Esophagus squamous epithelium (tissue), 4 donors: ENCODE measurements around the gene DAB2IP.

Experiments used
- POLR2A ChIP-seq, 4 donors: fragments of 450-650 bp; IDR thresholded peaks; one replicate each; pipeline ENCODE4 v1.6.1; 2017; ENCODE audit warnings: antibody characterized with exemption in 4 of 4, mild to moderate bottlenecking in 4 of 4, moderate library complexity in 3 of 4
- TF ChIP-seq, protein P1 (sequence below), 6 experiments: fragments of 450-650 bp in 4 of 6; fragments of 200-600 bp in 2 of 6; sonication (generic) in 2 of 6; IDR thresholded peaks; one replicate each; pipeline ENCODE4 v1.5.1; 2016 to 2019; ENCODE audit warnings: antibody characterized with exemption in 6 of 6, mild to moderate bottlenecking in 4 of 6, moderate library complexity in 4 of 6

- TF ChIP-seq, protein P1, sequence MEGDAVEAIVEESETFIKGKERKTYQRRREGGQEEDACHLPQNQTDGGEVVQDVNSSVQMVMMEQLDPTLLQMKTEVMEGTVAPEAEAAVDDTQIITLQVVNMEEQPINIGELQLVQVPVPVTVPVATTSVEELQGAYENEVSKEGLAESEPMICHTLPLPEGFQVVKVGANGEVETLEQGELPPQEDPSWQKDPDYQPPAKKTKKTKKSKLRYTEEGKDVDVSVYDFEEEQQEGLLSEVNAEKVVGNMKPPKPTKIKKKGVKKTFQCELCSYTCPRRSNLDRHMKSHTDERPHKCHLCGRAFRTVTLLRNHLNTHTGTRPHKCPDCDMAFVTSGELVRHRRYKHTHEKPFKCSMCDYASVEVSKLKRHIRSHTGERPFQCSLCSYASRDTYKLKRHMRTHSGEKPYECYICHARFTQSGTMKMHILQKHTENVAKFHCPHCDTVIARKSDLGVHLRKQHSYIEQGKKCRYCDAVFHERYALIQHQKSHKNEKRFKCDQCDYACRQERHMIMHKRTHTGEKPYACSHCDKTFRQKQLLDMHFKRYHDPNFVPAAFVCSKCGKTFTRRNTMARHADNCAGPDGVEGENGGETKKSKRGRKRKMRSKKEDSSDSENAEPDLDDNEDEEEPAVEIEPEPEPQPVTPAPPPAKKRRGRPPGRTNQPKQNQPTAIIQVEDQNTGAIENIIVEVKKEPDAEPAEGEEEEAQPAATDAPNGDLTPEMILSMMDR (IDR thresholded peaks at IDR 0.05): peak in 1 of 6 experiments; percentile 15
- no peak for TF ChIP-seq POLR2A (IDR thresholded peaks at IDR 0.05)
Observed at GRCh38 chr9:121748727-121749423, 97.4 kb downstream of the DAB2IP start.
